H9 (cell line): ENCODE data around the gene RAPGEF6. TPM values are rescaled to one million over a fixed set of nuclear protein-coding genes. Genes with fewer than 3 reads are reported as not detected.

Source experiments
- DNase-seq: peaks from one replicate; pipeline ENCODE4 v3.0.0-alpha.2; 2017
- H2AFZ ChIP-seq: one replicate; pipeline ENCODE4 v1.6.1; 2013; ENCODE audit warnings: mild to moderate bottlenecking, low read length, control low read depth, moderate library complexity
- H2AK5ac ChIP-seq: 2 replicates; pipeline ENCODE4 v1.6.1; 2013; ENCODE audit warnings: low read length, control low read depth, mixed read lengths; ENCODE audit not compliant: insufficient read length
- H2BK120ac ChIP-seq: one replicate; pipeline ENCODE4 v1.6.1; 2013; ENCODE audit warnings: low read depth, mild to moderate bottlenecking, low read length, control low read depth, inconsistent platforms; ENCODE audit not compliant: poor library complexity, severe bottlenecking
- H2BK12ac ChIP-seq: 2 replicates; pipeline ENCODE4 v1.6.1; 2013; ENCODE audit warnings: low read length, control low read depth, mixed read lengths, low read depth; ENCODE audit not compliant: insufficient read length
- H2BK15ac ChIP-seq: 2 replicates; pipeline ENCODE4 v1.6.1; 2013; ENCODE audit warnings: low read depth, low read length, control low read depth
- H2BK20ac ChIP-seq: one replicate; pipeline ENCODE4 v1.6.1; 2013; ENCODE audit warnings: low read depth, mild to moderate bottlenecking, low read length, control low read depth, inconsistent platforms; ENCODE audit not compliant: poor library complexity, severe bottlenecking
- H2BK5ac ChIP-seq: 2 replicates; pipeline ENCODE4 v1.6.1; 2013; ENCODE audit warnings: low read length, control low read depth, mixed read lengths; ENCODE audit not compliant: insufficient read length
- H3K14ac ChIP-seq: 2 replicates; pipeline ENCODE4 v1.6.1; 2013; ENCODE audit warnings: low read length, control low read depth; ENCODE audit not compliant: insufficient read depth
- H3K18ac ChIP-seq: 2 replicates; pipeline ENCODE4 v1.6.1; 2013; ENCODE audit warnings: low read depth, mild to moderate bottlenecking, mixed read lengths, low read length, control low read depth; ENCODE audit not compliant: insufficient read length
- H3K23ac ChIP-seq: 2 replicates; pipeline ENCODE4 v1.6.1; 2013; ENCODE audit warnings: low read length, control low read depth, mixed read lengths, low read depth; ENCODE audit not compliant: insufficient read length
- H3K23me2 ChIP-seq: 2 replicates; pipeline ENCODE4 v1.6.1; 2013; ENCODE audit warnings: low read depth, mild to moderate bottlenecking, mixed read lengths, low read length, control low read depth; ENCODE audit not compliant: insufficient read length, poor library complexity, severe bottlenecking
- H3K27ac ChIP-seq: 2 replicates; pipeline ENCODE4 v1.5.1; 2013; ENCODE audit warnings: low read length, control low read depth, mixed read lengths, low read depth; ENCODE audit not compliant: insufficient read length
- H3K27me3 ChIP-seq: 2 replicates; pipeline ENCODE4 v1.6.1; 2013; ENCODE audit warnings: low read length, control low read depth, inconsistent platforms; ENCODE audit not compliant: insufficient read depth
- H3K4ac ChIP-seq: 2 replicates; pipeline ENCODE4 v1.6.1; 2013; ENCODE audit warnings: low read depth, mild to moderate bottlenecking, control low read depth, inconsistent platforms, low read length, moderate library complexity
- H3K4me1 ChIP-seq: 2 replicates; pipeline ENCODE4 v1.6.1; 2013; ENCODE audit warnings: low read length, control low read depth, inconsistent platforms; ENCODE audit not compliant: insufficient read depth
- H3K4me2 ChIP-seq: 2 replicates; pipeline ENCODE4 v1.6.1; 2013; ENCODE audit warnings: low read length, control low read depth, mixed read lengths; ENCODE audit not compliant: insufficient read length, insufficient read depth
- H3K56ac ChIP-seq: 2 replicates; pipeline ENCODE4 v1.6.1; 2013; ENCODE audit warnings: low read depth, mild to moderate bottlenecking, mixed read lengths, low read length, control low read depth; ENCODE audit not compliant: insufficient read length
- H3K79me1 ChIP-seq: 2 replicates; pipeline ENCODE4 v1.6.1; 2013; ENCODE audit warnings: low read depth, mild to moderate bottlenecking, moderate library complexity, low read length, control low read depth, inconsistent platforms; ENCODE audit not compliant: insufficient read depth, poor library complexity, severe bottlenecking
- H3K79me2 ChIP-seq: 2 replicates; pipeline ENCODE4 v1.6.1; 2013; ENCODE audit warnings: low read length, control low read depth, inconsistent platforms; ENCODE audit not compliant: insufficient read depth
- H3K9ac ChIP-seq: 2 replicates; pipeline ENCODE4 v1.6.1; 2013; ENCODE audit warnings: low read length, control low read depth, mixed read lengths; ENCODE audit not compliant: insufficient read length; ENCODE audit errors: extremely low read depth
- H3K9me3 ChIP-seq: one replicate; pipeline ENCODE4 v1.6.1; 2013; ENCODE audit warnings: low read depth, low read length, inconsistent platforms; ENCODE audit not compliant: control insufficient read depth
- H3T11ph ChIP-seq: one replicate; pipeline ENCODE4 v1.6.1; 2013; ENCODE audit warnings: mild to moderate bottlenecking, low read length, control low read depth, inconsistent platforms
- H4K20me1 ChIP-seq: one replicate; pipeline ENCODE4 v1.6.1; 2013; ENCODE audit not compliant: control insufficient read depth, insufficient read length, insufficient read depth
- H4K5ac ChIP-seq: 2 replicates; pipeline ENCODE4 v1.6.1; 2013; ENCODE audit warnings: low read depth, mild to moderate bottlenecking, mixed read lengths, low read length, control low read depth; ENCODE audit not compliant: insufficient read length
- H4K8ac ChIP-seq: replicated peaks from 2 replicates; pipeline ENCODE4 v1.6.1; 2013; ENCODE audit warnings: low read length, control low read depth, mixed read lengths, low read depth; ENCODE audit not compliant: insufficient read length
- H4K91ac ChIP-seq: 2 replicates; pipeline ENCODE4 v1.6.1; 2013; ENCODE audit warnings: low read depth, mild to moderate bottlenecking, moderate library complexity, mixed read lengths, low read length, control low read depth; ENCODE audit not compliant: insufficient read length
- H3K27ac Mint-ChIP-seq, 3 experiments: 2 replicates in 2 of 3; 3 replicates in 1 of 3; pipeline ENCODE4 v1.8.0; 2020 to 2021; ENCODE audit warnings: mixed read lengths in 3 of 3, mild to moderate bottlenecking in 1 of 3, moderate library complexity in 1 of 3
- H3K27me3 Mint-ChIP-seq: 2 replicates; pipeline ENCODE4 v1.8.0; 2021; ENCODE audit warnings: low read depth, mild to moderate bottlenecking, moderate library complexity, mixed read lengths
- H3K36me3 Mint-ChIP-seq, 3 experiments: 2 replicates in 2 of 3; 3 replicates in 1 of 3; pipeline ENCODE4 v1.8.0; 2020 to 2021; ENCODE audit warnings: low read depth in 3 of 3, mixed read lengths in 3 of 3; ENCODE audit not compliant: insufficient read depth in 1 of 3
- H3K4me1 Mint-ChIP-seq, 2 experiments: 2 replicates each; pipeline ENCODE4 v1.8.0; 2020; ENCODE audit warnings: mixed read lengths in 2 of 2
- H3K4me3 Mint-ChIP-seq, 2 experiments: 2 replicates in 1 of 2; 3 replicates in 1 of 2; pipeline ENCODE4 v1.8.0; 2020 to 2021; ENCODE audit warnings: mild to moderate bottlenecking in 2 of 2, mixed read lengths in 2 of 2, moderate library complexity in 1 of 2
- H3K9me3 Mint-ChIP-seq, 2 experiments: 2 replicates in 1 of 2; 3 replicates in 1 of 2; pipeline ENCODE4 v1.8.0; 2020; ENCODE audit warnings: mild to moderate bottlenecking in 2 of 2, mixed read lengths in 2 of 2, moderate library complexity in 1 of 2
- WGBS: extraction: QIAGEN DNeasy Blood & Tissue Kit; methylation state at CpG from one replicate; pipeline ENCODE4 v1.1.7; 2013; ENCODE audit warnings: missing lambda C conversion rate, low lambda C conversion rate, mixed read lengths; ENCODE audit not compliant: insufficient read length; ENCODE audit errors: extremely low coverage; 5-methylcytosine and 5-hydroxymethylcytosine counted together
- total RNA-seq: library from RNA; stranded (reverse); gene quantifications from 2 replicates; pipeline ENCODE4 v1.2.1, GENCODE V29; 2021
- TF ChIP-seq, protein P1 (sequence below): fragments of 200-600 bp; sonication (generic); conservative IDR thresholded peaks from 3 replicates; pipeline ENCODE4 v1.8.0; 2021; ENCODE audit warnings: antibody characterized with exemption, mild to moderate bottlenecking

The RAPGEF6 gene
- total RNA-seq, 1 experiment from 2014 or later = 19.7 TPM

DNA sequence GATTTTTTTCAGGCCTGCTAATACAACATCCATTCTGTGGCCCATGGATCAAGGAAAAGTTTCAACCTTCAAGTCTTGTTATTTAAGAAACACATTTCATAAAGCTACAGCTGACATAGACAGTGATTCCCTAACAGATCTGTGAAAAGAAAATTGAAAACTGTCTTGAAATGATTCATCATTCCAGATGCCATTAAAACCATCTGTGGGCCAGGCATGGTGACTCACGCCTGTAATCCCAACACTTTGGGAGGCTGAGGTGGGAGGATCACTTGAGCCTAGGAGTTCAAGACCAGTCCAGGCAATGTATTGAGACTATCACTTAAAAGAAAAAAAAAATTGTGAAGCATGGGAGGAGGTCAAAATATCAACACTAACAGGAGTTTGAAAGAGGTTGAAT lies 6.0 kb downstream of the RAPGEF6 start:
- H3K27me3 Mint-ChIP-seq = no peaks in the 10 kb centered on the region
- WGBS = no CpG with 5 or more reads among the region's 1 CpG

More for the DNA sequence above, 6.0 kb downstream of the RAPGEF6 start:
- H3K56ac ChIP-seq = no peak overlapping the region
- H4K20me1 ChIP-seq = no peaks in the 10 kb centered on the region
- peak overlapping the region in 1 of 3 experiments; percentile 16; a peak in 1 of 7 replicates for H3K27ac Mint-ChIP-seq
- H2BK20ac ChIP-seq = no peak overlapping the region
- no peak for DNase-seq
- H2BK120ac ChIP-seq = no peak overlapping the region
- H3K4ac ChIP-seq = no peak overlapping the region
- H3K4me1 Mint-ChIP-seq = peaks cover 9 to 10% of the 10 kb centered on the region in 2 experiments
- H4K5ac ChIP-seq = no peak overlapping the region
- peaks cover 0 to 3% (median 0%) of the 10 kb centered on the region in 3 experiments; a peak in 1 of 7 replicates for H3K36me3 Mint-ChIP-seq
- H3K9me3 Mint-ChIP-seq = no peaks in the 10 kb centered on the region
- H3K9me3 ChIP-seq = no peaks in the 10 kb centered on the region
- H4K8ac ChIP-seq = no peak overlapping the region
- H3K18ac ChIP-seq = no peak overlapping the region
- H3K27ac ChIP-seq = no peak overlapping the region
- no peak overlapping the region for H3K4me3 Mint-ChIP-seq
- H3K79me1 ChIP-seq = no peaks in the 10 kb centered on the region
- TF ChIP-seq, protein P1, sequence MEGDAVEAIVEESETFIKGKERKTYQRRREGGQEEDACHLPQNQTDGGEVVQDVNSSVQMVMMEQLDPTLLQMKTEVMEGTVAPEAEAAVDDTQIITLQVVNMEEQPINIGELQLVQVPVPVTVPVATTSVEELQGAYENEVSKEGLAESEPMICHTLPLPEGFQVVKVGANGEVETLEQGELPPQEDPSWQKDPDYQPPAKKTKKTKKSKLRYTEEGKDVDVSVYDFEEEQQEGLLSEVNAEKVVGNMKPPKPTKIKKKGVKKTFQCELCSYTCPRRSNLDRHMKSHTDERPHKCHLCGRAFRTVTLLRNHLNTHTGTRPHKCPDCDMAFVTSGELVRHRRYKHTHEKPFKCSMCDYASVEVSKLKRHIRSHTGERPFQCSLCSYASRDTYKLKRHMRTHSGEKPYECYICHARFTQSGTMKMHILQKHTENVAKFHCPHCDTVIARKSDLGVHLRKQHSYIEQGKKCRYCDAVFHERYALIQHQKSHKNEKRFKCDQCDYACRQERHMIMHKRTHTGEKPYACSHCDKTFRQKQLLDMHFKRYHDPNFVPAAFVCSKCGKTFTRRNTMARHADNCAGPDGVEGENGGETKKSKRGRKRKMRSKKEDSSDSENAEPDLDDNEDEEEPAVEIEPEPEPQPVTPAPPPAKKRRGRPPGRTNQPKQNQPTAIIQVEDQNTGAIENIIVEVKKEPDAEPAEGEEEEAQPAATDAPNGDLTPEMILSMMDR = no peak
- 0 out of 2 replicates have a peak, but pooled peaks cover 2% of the 10 kb centered on the region for H3K4me1 ChIP-seq
- H3K9ac ChIP-seq = no peak overlapping the region
- peaks cover 33% of the 10 kb centered on the region; the same call in 1 of the 2 replicates for H3K79me2 ChIP-seq
- no peak overlapping the region for H3K4me2 ChIP-seq
- H3K23ac ChIP-seq = no peak overlapping the region
- no peak overlapping the region for H4K91ac ChIP-seq
- H3K23me2 ChIP-seq = peaks cover under 1% of the 10 kb centered on the region
- H2BK12ac ChIP-seq = no peak overlapping the region
- no peak overlapping the region for H2AFZ ChIP-seq
- no peak overlapping the region for H3T11ph ChIP-seq
- H3K27me3 ChIP-seq = no peaks in the 10 kb centered on the region
- H2BK5ac ChIP-seq = no peak overlapping the region
- H2AK5ac ChIP-seq = no peak overlapping the region
- H2BK15ac ChIP-seq = no peak overlapping the region
- H3K14ac ChIP-seq = no peak overlapping the region
